ENCODE results near the gene POLL.
"Not testable (repeated sequence)": the region's sequence is repeated elsewhere in the genome, so short reads cannot be mapped to it uniquely, and the experiment has no call there.

POLL gene

GRCh38 chr10:101587725-101588653, at the start of gene POLL, which contains the start of gene DPCD:
Gene POLL, minus strand, starts transcription at chr10:101588257. Its CDS starts 897 bp downstream, at chr10:101587360.
Gene DPCD, plus strand, starts transcription at chr10:101588321. Its CDS starts 16 bp downstream, at chr10:101588337.
- Histone ChIP-seq H3K79me2 (ENCODE audit: insufficient read depth, low read length) (peaks cover 13% of the 10 kb centered on the region), H3K4me3 (ENCODE audit: low read length, poor library complexity, severe bottlenecking) (peak within 1 kb of the TSS; percentile 99), H3K27me3 (ENCODE audit: insufficient read depth, low read length, poor library complexity, severe bottlenecking) (no peaks in the 10 kb centered on the region), H3K4me1 (ENCODE audit: insufficient read depth, low read length, poor library complexity, severe bottlenecking) (peaks cover 18% of the 10 kb centered on the region), H3K4me2 (ENCODE audit: low read depth, low read length, poor library complexity, severe bottlenecking) (peak within 1 kb of the TSS; percentile 99), H2AFZ (ENCODE audit: low read length) (peak within 1 kb of the TSS; percentile 90), H4K20me1 (ENCODE audit: insufficient read depth, low read length, poor library complexity, severe bottlenecking) (no peaks in the 10 kb centered on the region), H3K36me3 (ENCODE audit: insufficient read depth, low read length) (no peaks in the 10 kb centered on the region), H3K9ac (ENCODE audit: low read depth, low read length, poor library complexity, severe bottlenecking) (peak within 1 kb of the TSS; percentile 88), H3K9me2 (replicated peaks; ENCODE audit: low read depth, low read length) (no peaks in the 10 kb centered on the region), H3K9me3 (ENCODE audit: insufficient read depth, low read depth, low read length) (no peaks in the 10 kb centered on the region), H3F3A (ENCODE audit: low read depth) (no peaks in the 10 kb centered on the region)
- TF ChIP-seq EZH2phosphoT487 (IDR thresholded peaks at IDR 0.05; ENCODE audit: borderline replicate concordance) = no peak
- no peak for TF ChIP-seq CTCF (conservative IDR thresholded peaks at IDR 0.05; ENCODE audit: low read length)

- H3K9ac ChIP-seq (ENCODE audit: low read depth, low read length, poor library complexity, severe bottlenecking); H3K4me1 ChIP-seq (ENCODE audit: insufficient read depth, low read length, poor library complexity, severe bottlenecking): not testable (repeated sequence)
- H3K36me3 ChIP-seq (ENCODE audit: insufficient read depth, low read length) = peaks cover 23% of the 10 kb centered on the region; the same call in 1 of the 2 replicates
Measured at GRCh38 chr10:101633510-101633909, 45.5 kb upstream of the POLL start.

GRCh38 chr10:101631821-101632475, 43.9 kb upstream of the POLL start:
- Histone ChIP-seq H4K20me1 (ENCODE audit: insufficient read depth, low read length, poor library complexity, severe bottlenecking) (no peaks in the 10 kb centered on the region), H3K9me2 (replicated peaks; ENCODE audit: low read depth, low read length) (no peaks in the 10 kb centered on the region), H3K79me2 (ENCODE audit: insufficient read depth, low read length) (0 out of 2 replicates have a peak, but pooled peaks cover 2% of the 10 kb centered on the region), H2AFZ (ENCODE audit: low read length) (no peak overlapping the region), H3K36me3 (ENCODE audit: insufficient read depth, low read length) (peaks cover 24% of the 10 kb centered on the region; the same call in 1 of the 2 replicates), H3K4me2 (ENCODE audit: low read depth, low read length, poor library complexity, severe bottlenecking) (no peak overlapping the region), H3K4me1 (ENCODE audit: insufficient read depth, low read length, poor library complexity, severe bottlenecking) (no peaks in the 10 kb centered on the region), H3K9me3 (ENCODE audit: insufficient read depth, low read depth, low read length) (no peaks in the 10 kb centered on the region), H3K4me3 (ENCODE audit: low read length, poor library complexity, severe bottlenecking) (no peak overlapping the region), H3K27me3 (ENCODE audit: insufficient read depth, low read length, poor library complexity, severe bottlenecking) (no peaks in the 10 kb centered on the region), H3F3A (ENCODE audit: low read depth) (no peaks in the 10 kb centered on the region), H3K9ac (ENCODE audit: low read depth, low read length, poor library complexity, severe bottlenecking) (no peak overlapping the region)
- TF ChIP-seq CTCF (conservative IDR thresholded peaks at IDR 0.05; ENCODE audit: low read length) (no peak), EZH2phosphoT487 (IDR thresholded peaks at IDR 0.05; ENCODE audit: borderline replicate concordance) (no peak)

More at GRCh38 chr10:101633510-101633909, 45.5 kb upstream of the POLL start:
- not testable (repeated sequence) for H3K9me3 ChIP-seq (ENCODE audit: insufficient read depth, low read depth, low read length); H3K9me2 ChIP-seq (replicated peaks; ENCODE audit: low read depth, low read length); H4K20me1 ChIP-seq (ENCODE audit: insufficient read depth, low read length, poor library complexity, severe bottlenecking); H3K4me2 ChIP-seq (ENCODE audit: low read depth, low read length, poor library complexity, severe bottlenecking); H3K27me3 ChIP-seq (ENCODE audit: insufficient read depth, low read length, poor library complexity, severe bottlenecking); H3K79me2 ChIP-seq (ENCODE audit: insufficient read depth, low read length); H3F3A ChIP-seq (ENCODE audit: low read depth); H2AFZ ChIP-seq (ENCODE audit: low read length); H3K4me3 ChIP-seq (ENCODE audit: low read length, poor library complexity, severe bottlenecking)
